GM12878 (cell line): ENCODE results near the gene COA1. TPM values are rescaled to one million over a fixed set of nuclear protein-coding genes. Genes with fewer than 3 reads are reported as not detected.

Source experiments
- ATAC-seq: fragments of 200-7000 bp; cut with Tn5 transposase; 3 replicates; pipeline ENCODE4 v1.9.1; 2020; ENCODE audit warnings: mild to moderate bottlenecking, moderate library complexity
- BruUV-seq: library from RNA; stranded (reverse); fragments of 400-500 nt; replicated peaks from 2 replicates; lab custom pipeline; 2021; lab: Mats Ljungman, UMichigan
- CTCF ChIA-PET: fragments of 300-600 bp; sonication (Branson Sonifier 250); formaldehyde crosslinking; extraction: SDS; loops from one replicate; lab custom pipeline; 2021; ENCODE audit warnings: inconsistent platforms; lab: Yijun Ruan, JAX
- POLR2A ChIA-PET: fragments of 350-600 bp; formaldehyde crosslinking; extraction: SDS; loops from one replicate; lab custom pipeline; 2021; ENCODE audit warnings: inconsistent platforms; lab: Charles Lee
- RAD21 ChIA-PET: fragments of 300-600 bp; sonication (Branson Sonifier 250); formaldehyde crosslinking; loops from one replicate; lab custom pipeline; 2023; ENCODE audit warnings: antibody characterized with exemption; ENCODE audit not compliant: unreplicated experiment; lab: Charles Lee
- SMC1A ChIA-PET: fragments of 300-600 bp; sonication (Branson Sonifier 250); formaldehyde crosslinking; loops from one replicate; lab custom pipeline; 2023; ENCODE audit not compliant: unreplicated experiment, uncharacterized antibody; lab: Charles Lee
- DNase-seq: peaks from one replicate; pipeline ENCODE4 v3.0.0-alpha.2; 2011; ENCODE audit warnings: low read depth, low spot score
- FAIRE-seq: peaks from 3 replicates; lab custom pipeline; 2011; peaks lifted over from hg19 to GRCh38; lab: Jason Lieb, UNC
- H2AFZ ChIP-seq: 2 replicates; pipeline ENCODE4 v1.6.0; 2011; ENCODE audit warnings: low read depth, low read length, control low read depth; ENCODE audit not compliant: control insufficient read depth
- H3K27ac ChIP-seq: 2 replicates; pipeline ENCODE4 v1.5.1; 2011; ENCODE audit warnings: control low read depth; ENCODE audit not compliant: control insufficient read depth, insufficient read depth
- H3K27me3 ChIP-seq, 2 experiments: replicated peaks in 1 of 2; 2 replicates each; pipeline versions ENCODE4 v1.6.0 to v1.6.1; 2011; ENCODE audit warnings: low read length in 1 of 2; ENCODE audit not compliant: control insufficient read depth in 2 of 2, insufficient read depth in 2 of 2
- H3K36me3 ChIP-seq, 2 experiments: 2 replicates each; pipeline ENCODE4 v1.5.1; 2011; ENCODE audit warnings: low read length in 1 of 2; ENCODE audit not compliant: control insufficient read depth in 2 of 2, insufficient read depth in 2 of 2
- H3K4me1 ChIP-seq: 2 replicates; pipeline ENCODE4 v1.6.1; 2011; ENCODE audit warnings: mild to moderate bottlenecking, low read length, moderate library complexity, mixed read lengths; ENCODE audit not compliant: control insufficient read depth, insufficient read depth
- H3K4me2 ChIP-seq: 2 replicates; pipeline ENCODE4 v1.6.0; 2011; ENCODE audit warnings: control low read depth; ENCODE audit not compliant: control insufficient read depth, insufficient read depth
- H3K4me3 ChIP-seq: fragments of 200-600 bp; sonication (generic); 2 replicates; pipeline ENCODE4 v1.5.1; 2016
- H3K79me2 ChIP-seq: 2 replicates; pipeline ENCODE4 v1.6.0; 2011; ENCODE audit warnings: low read length; ENCODE audit not compliant: control insufficient read depth, insufficient read depth
- H3K9ac ChIP-seq: 2 replicates; pipeline ENCODE4 v1.8.0; 2011; ENCODE audit warnings: low read length, control low read depth, mixed read lengths; ENCODE audit not compliant: control insufficient read depth, insufficient read depth
- H3K9me3 ChIP-seq: replicated peaks from 3 replicates; pipeline ENCODE4 v1.5.1; 2011; ENCODE audit warnings: mild to moderate bottlenecking, low read length; ENCODE audit not compliant: control insufficient read depth, insufficient read depth
- H4K20me1 ChIP-seq: 2 replicates; pipeline ENCODE4 v1.6.0; 2011; ENCODE audit not compliant: control insufficient read depth, insufficient read depth
- CBFB ChIP-seq: IDR thresholded peaks from 2 replicates; pipeline ENCODE4 v1.6.1; 2016; ENCODE audit warnings: antibody characterized with exemption, low read depth
- CEBPB ChIP-seq, 2 experiments: fragments of 150-350 bp in 1 of 2; IDR thresholded peaks; 2 replicates each; pipeline ENCODE4 v1.6.1; 2012 to 2014; ENCODE audit warnings: low read depth in 2 of 2, low read length in 2 of 2, borderline replicate concordance in 1 of 2, inconsistent platforms in 1 of 2
- FOXM1 ChIP-seq: IDR thresholded peaks from 2 replicates; pipeline ENCODE4 v1.6.1; 2012; ENCODE audit warnings: low read depth, mild to moderate bottlenecking, inconsistent platforms, low read length, moderate library complexity
- MEF2B ChIP-seq: fragments of 450-650 bp; IDR thresholded peaks from 2 replicates; pipeline ENCODE4 v1.6.1; 2018; ENCODE audit warnings: mild to moderate bottlenecking, moderate library complexity; ENCODE audit not compliant: partially characterized antibody, poor library complexity, severe bottlenecking
- MYC ChIP-seq: IDR thresholded peaks from 2 replicates; pipeline ENCODE4 v1.6.1; 2011; ENCODE audit warnings: mild to moderate bottlenecking, low read length, moderate library complexity, inconsistent platforms; ENCODE audit not compliant: insufficient read depth, insufficient replicate concordance, insufficient read length, severe bottlenecking
- NFYA ChIP-seq: IDR thresholded peaks from 2 replicates; pipeline ENCODE4 v1.6.1; 2011; ENCODE audit warnings: low read depth, mild to moderate bottlenecking, low read length, improper control_type of control experiment, borderline replicate concordance
- NR2C1 ChIP-seq: fragments of 450-650 bp; IDR thresholded peaks from 2 replicates; pipeline ENCODE4 v1.6.1; 2017; ENCODE audit warnings: antibody characterized with exemption, mild to moderate bottlenecking, moderate library complexity
- NRF1 ChIP-seq: conservative IDR thresholded peaks from 2 replicates; pipeline ENCODE4 v1.6.1; 2011; ENCODE audit warnings: mild to moderate bottlenecking, low read depth, low read length, improper control_type of control experiment
- RELB ChIP-seq: fragments of 450-650 bp; IDR thresholded peaks from 2 replicates; pipeline ENCODE4 v1.6.1; 2017; ENCODE audit warnings: low read depth, mild to moderate bottlenecking, moderate library complexity
- REST ChIP-seq: IDR thresholded peaks from 2 replicates; pipeline ENCODE4 v1.6.1; 2012; ENCODE audit warnings: mild to moderate bottlenecking, low read depth, low read length
- ZBTB33 ChIP-seq: fragments of 450-650 bp; IDR thresholded peaks from 2 replicates; pipeline ENCODE4 v1.6.1; 2017; ENCODE audit warnings: mild to moderate bottlenecking
- WGBS: methylation state at CpG from one replicate; pipeline ENCODE4 v1.1.6; 2016; ENCODE audit warnings: low lambda C conversion rate; ENCODE audit not compliant: insufficient replicate concordance, insufficient coverage; ENCODE audit errors: missing lambda C conversion rate; 5-methylcytosine and 5-hydroxymethylcytosine counted together
- in situ Hi-C: fragments of 300-500 bp; cut with MboI; formaldehyde crosslinking; loops from 9 replicates; pipeline ENCODE4 v1.14.3; 2018; ENCODE audit warnings: mixed read lengths
- intact Hi-C: fragments of 100-400 bp; cut with micrococcal nuclease; formaldehyde crosslinking; loops from one replicate; pipeline ENCODE4 v1.14.2; 2022; ENCODE audit not compliant: unreplicated experiment
- polyA plus RNA-seq, 11 experiments: library from polyadenylated mRNA; depleted of rRNA in 4 of 11; unstranded in 6 of 11; stranded (reverse) in 5 of 11; fragments of >200 nt; fragmentation: Nextera tagmentation in 4 of 11; fragmentation: Illumina TruSeq in 1 of 11; extraction: Ambion mirVana in 4 of 11; extraction: Trizol in 1 of 11; gene quantifications; 1 replicate in 1 of 11; 2 replicates in 10 of 11; pipeline versions ENCODE4 v1.2.1 to v1.2.3, GENCODE V29; 2011 to 2016; ENCODE audit warnings: inconsistent platforms in 2 of 11, missing spikeins in 2 of 11, low read depth in 1 of 11
- total RNA-seq, 4 experiments: library from RNA; depleted of rRNA in 3 of 4; stranded (reverse); fragments of >200 nt in 3 of 4; fragmentation: Illumina TruSeq in 1 of 4; extraction: Trizol in 1 of 4; gene quantifications; 2 replicates each; pipeline versions ENCODE4 v1.2.1 to v1.2.3, GENCODE V29; 2013 to 2021

The COA1 gene
- total and polyA plus RNA-seq, 10 of the 15 experiments (the other 5 are each of a cell fraction or from before 2014, with no cell fraction given) = 83.1 to 258 (median 111) TPM

- no peak for TF ChIP-seq CEBPB (IDR thresholded peaks at IDR 0.05; ENCODE audit: borderline replicate concordance in 1 of 2, low read depth in 2 of 2, low read length in 2 of 2)
- no peak for TF ChIP-seq NRF1
- TF ChIP-seq, all 136 proteins: peak for 0
These were observed 20.9 kb upstream of the COA1 start (continued) for GRCh38 chr7:43750016-43750887.

- no peak for FAIRE-seq
- POLR2A ChIA-PET = interaction anchor here (0.6 to 2.8 kb wide), 4 partner anchors 10 to 263 kb away, joined by 3 to 14 read pairs (median 8); partner anchors contain the start of gene BLVRA
- TF ChIP-seq NFYA = no peak
- no peak for TF ChIP-seq NR2C1
- TF ChIP-seq MEF2B = no peak
- no peak for TF ChIP-seq ZBTB33
- no peak for TF ChIP-seq CBFB
- TF ChIP-seq RELB = no peak
- TF ChIP-seq REST = no peak
- no peak for TF ChIP-seq MYC
- TF ChIP-seq FOXM1 = no peak
These were observed 20.1 kb upstream of the COA1 start for GRCh38 chr7:43749383-43749940.

More at GRCh38 chr7:43749383-43749940, 20.1 kb upstream of the COA1 start:
- DNase-seq (no peak), ATAC-seq (no peak)
- Histone ChIP-seq H3K9me3 (peaks cover 4% of the 10 kb centered on the region; the same call in 2 of the 3 replicates), H3K4me2 (no peak overlapping the region), H2AFZ (no peak overlapping the region), H4K20me1 (no peaks in the 10 kb centered on the region), H3K4me3 (no peak overlapping the region), H3K36me3 (no peaks in the 10 kb centered on the region), H3K79me2 (no peaks in the 10 kb centered on the region), H3K4me1 (peaks cover 18% of the 10 kb centered on the region), H3K9ac (no peak overlapping the region), H3K27ac (no peak overlapping the region), H3K27me3 (no peaks in the 10 kb centered on the region)
- RAD21 ChIA-PET = interaction anchor here (1.5 to 1.9 kb wide), 2 partner anchors 18 to 167 kb away, joined by 4 to 6 read pairs; partner anchors contain the start of gene STK17A
- BruUV-seq = no TSS peak
- SMC1A ChIA-PET = interaction anchor here (0.8 to 1.8 kb wide), 5 partner anchors 11 to 85 kb away, joined by 3 to 10 read pairs (median 3); partner anchors contain the start of gene COA1
- CTCF ChIA-PET = interaction anchor here (0.9 to 2.1 kb wide), 4 partner anchors 12 to 167 kb away, joined by 3 to 8 read pairs (median 6); partner anchors contain the start of gene STK17A
- 83% methylated on average over 5 of the region's 5 CpGs for WGBS
- in situ Hi-C loops (no loop called here), intact Hi-C loops (no loop called here)
